ENCODE measurements around the gene CYTH1.
"Not testable (repeated sequence)": the region's sequence is repeated elsewhere in the genome, so short reads cannot be mapped to it uniquely, and the experiment has no call there.

The CYTH1 gene

DNA sequence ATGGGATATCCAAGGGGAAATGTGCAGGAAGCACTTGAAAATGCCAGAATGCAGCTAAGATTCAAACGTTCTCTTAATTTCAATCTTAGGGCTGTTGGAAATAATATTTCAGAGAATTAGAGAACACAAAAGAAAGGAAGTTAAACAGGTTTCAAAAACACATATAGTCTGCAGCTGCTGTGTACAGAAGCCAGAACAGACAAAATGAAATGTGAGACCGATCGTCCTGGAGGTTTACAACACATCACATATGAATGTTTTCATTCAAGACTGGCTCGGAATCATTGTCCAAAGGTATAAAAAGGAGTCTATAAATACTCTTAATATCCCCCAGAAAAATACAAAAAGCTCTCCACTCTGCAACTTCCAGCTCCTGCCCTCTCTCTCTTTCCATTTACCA, 14.3 kb downstream of the CYTH1 start:
- Histone ChIP-seq H3K36me3 (ENCODE audit: insufficient read depth, low read length) (no peaks in the 10 kb centered on the region), H3K4me1 (ENCODE audit: insufficient read depth, low read length) (no peaks in the 10 kb centered on the region), H3K9me3 (ENCODE audit: control insufficient read depth, insufficient read depth, low read length) (no peaks in the 10 kb centered on the region), H3K9ac (ENCODE audit: low read depth, low read length) (no peak overlapping the region)

DNA sequence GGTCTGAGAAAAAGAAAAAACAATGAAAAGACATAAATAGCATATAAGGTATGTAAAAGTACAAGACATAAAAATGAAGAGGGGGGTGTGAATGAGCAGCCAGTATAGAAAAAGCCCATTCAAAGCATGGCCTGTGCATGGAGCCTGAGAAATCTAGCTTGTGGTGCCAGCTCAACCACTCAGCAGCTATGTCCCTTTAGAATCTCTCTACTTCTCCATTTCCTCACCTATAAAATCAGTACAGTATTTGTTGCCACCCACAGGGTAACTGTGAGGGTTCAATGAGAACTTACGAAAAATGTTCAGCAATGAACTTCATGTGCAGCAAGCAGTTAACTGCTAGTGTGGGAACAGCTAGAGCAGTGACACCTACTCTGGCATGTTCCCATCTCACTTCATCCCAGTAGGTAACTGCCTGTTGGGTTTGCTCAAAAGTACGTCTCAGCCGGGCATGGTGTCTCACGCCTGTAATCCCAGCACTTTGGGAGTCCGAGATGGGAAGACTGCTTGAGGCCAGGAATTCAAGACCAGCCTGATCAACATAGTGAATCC, 15.3 kb downstream of the CYTH1 start:
- Histone ChIP-seq H3K4me1 (ENCODE audit: insufficient read depth, low read length) (no peaks in the 10 kb centered on the region), H3K9ac (ENCODE audit: low read depth, low read length) (no peak overlapping the region), H3K36me3 (ENCODE audit: insufficient read depth, low read length) (no peaks in the 10 kb centered on the region), H3K9me3 (ENCODE audit: control insufficient read depth, insufficient read depth, low read length) (no peaks in the 10 kb centered on the region)

DNA sequence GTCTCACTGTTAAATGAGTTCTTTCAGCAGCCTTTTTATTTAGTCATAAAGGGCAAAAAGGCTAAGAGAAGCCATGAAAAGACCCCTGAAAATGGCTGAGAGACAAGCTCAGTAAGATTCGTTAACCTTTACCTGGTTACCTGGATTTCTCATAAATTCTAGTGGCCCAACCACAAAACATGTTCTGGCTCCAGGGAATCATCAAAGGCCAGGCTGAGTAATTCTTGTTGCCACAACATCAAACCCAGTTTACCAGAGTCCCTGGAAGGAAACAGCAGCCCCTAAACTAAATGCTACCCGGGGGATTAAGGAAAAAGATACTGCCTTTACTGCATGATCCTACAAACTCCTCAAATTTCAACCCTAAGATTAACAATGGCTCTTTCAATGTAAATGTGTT, 15.8 kb downstream of the CYTH1 start:
- H3K4me1 ChIP-seq (ENCODE audit: insufficient read depth, low read length) = no peaks in the 10 kb centered on the region
- H3K9ac ChIP-seq (ENCODE audit: low read depth, low read length) = no peak overlapping the region
- H3K36me3 ChIP-seq (ENCODE audit: insufficient read depth, low read length) = no peaks in the 10 kb centered on the region
- H3K9me3 ChIP-seq (ENCODE audit: control insufficient read depth, insufficient read depth, low read length) = no peaks in the 10 kb centered on the region

DNA sequence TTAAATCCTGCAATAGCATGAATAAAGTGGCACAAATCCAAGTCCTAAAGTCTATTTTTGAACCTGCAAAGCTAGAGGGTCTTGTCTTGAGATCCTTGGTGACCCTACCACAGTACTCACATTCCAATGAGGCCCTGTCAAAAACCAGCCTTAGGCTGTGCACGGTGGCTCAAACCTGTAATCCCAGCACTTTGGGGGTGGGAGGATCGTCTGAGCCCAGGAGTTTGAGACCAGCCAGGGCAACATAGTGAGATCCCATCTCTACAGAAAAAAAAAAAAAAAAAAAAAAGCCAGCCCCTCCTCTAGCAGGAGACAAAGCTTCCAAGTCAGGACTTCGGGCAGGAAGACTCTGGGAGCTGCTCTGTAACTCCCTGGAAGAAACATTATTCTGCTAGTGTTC, 16.3 kb downstream of the CYTH1 start:
- Histone ChIP-seq H3K9me3 (ENCODE audit: control insufficient read depth, insufficient read depth, low read length) (no peaks in the 10 kb centered on the region), H3K9ac (ENCODE audit: low read depth, low read length) (no peak overlapping the region), H3K4me1 (ENCODE audit: insufficient read depth, low read length) (no peaks in the 10 kb centered on the region), H3K36me3 (ENCODE audit: insufficient read depth, low read length) (no peaks in the 10 kb centered on the region)

DNA sequence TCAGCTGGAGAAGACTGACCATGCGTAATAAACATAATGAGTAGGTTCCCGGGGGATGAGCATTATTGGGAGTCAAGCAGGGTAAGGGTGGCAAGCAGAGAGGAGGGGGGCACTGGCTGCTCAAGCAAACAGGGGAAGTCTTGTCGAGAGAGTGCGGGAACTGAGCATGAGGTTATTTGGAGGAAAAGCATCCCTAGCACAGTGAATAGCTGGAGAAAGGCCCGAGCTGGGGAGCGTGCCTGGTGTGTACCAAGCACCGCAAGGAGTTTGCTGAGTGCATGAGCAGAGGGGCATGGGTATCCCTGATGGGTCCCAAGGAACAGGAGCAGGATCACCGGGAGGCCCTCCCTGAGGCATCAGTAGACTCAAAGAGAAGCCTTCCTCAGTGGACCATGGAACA, 17.2 kb downstream of the CYTH1 start:
- Histone ChIP-seq H3K36me3 (ENCODE audit: insufficient read depth, low read length) (no peaks in the 10 kb centered on the region), H3K9me3 (ENCODE audit: control insufficient read depth, insufficient read depth, low read length) (no peaks in the 10 kb centered on the region), H3K9ac (ENCODE audit: low read depth, low read length) (no peak overlapping the region), H3K4me1 (ENCODE audit: insufficient read depth, low read length) (no peaks in the 10 kb centered on the region)

DNA sequence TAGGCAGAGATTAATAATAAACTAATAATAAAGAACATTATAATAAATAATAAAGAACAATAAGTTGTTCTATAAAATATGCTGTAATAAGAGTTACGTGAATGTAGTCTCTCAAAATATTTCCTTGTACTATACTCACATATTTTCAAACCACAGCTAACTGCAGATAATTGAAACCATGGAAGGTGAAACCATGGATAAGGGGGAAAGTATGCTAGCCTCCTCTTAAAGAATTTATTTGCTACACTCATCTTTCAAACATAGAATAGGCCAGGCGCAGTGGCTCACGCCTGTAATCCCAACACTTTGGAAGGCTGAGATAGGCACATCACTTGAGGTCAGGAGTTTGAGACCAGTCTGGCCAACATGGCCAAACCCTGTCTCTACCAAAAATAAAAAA, 18.5 kb downstream of the CYTH1 start:
- Histone ChIP-seq H3K36me3 (ENCODE audit: insufficient read depth, low read length) (no peaks in the 10 kb centered on the region), H3K4me1 (ENCODE audit: insufficient read depth, low read length) (no peaks in the 10 kb centered on the region), H3K9me3 (ENCODE audit: control insufficient read depth, insufficient read depth, low read length) (no peaks in the 10 kb centered on the region), H3K9ac (ENCODE audit: low read depth, low read length) (no peak overlapping the region)

DNA sequence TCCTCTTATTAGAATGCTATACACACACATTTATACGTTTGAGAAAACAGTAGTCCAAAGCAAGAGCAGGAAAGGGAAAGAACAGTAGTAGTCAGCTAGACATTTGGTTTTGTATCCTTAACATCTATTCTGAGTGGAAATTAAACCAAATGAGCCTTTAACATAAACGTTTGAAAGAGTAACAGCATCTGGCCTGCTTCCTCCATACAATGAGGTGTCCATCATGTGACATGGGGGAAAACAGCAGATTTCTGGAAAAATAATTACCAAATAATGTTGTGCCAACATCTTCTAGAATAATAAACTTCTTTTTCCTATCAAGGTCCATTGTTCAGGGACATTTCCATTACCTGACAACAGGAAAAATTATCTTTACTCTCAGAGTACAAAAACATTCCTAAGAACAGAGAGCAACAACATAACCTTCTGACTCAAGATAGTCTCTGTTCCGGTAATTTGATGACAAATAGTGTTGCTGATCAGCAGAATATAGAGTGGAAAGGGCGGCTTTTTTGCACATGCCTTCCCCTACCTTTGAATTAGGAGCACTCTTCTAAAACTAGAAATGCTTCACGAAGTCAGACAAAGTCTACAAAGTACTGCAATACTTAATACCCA, 20.2 kb downstream of the CYTH1 start:
- Histone ChIP-seq H3K9ac (ENCODE audit: low read depth, low read length) (no peak overlapping the region), H3K4me1 (ENCODE audit: insufficient read depth, low read length) (no peaks in the 10 kb centered on the region), H3K9me3 (ENCODE audit: control insufficient read depth, insufficient read depth, low read length) (no peaks in the 10 kb centered on the region), H3K36me3 (ENCODE audit: insufficient read depth, low read length) (no peaks in the 10 kb centered on the region)

DNA sequence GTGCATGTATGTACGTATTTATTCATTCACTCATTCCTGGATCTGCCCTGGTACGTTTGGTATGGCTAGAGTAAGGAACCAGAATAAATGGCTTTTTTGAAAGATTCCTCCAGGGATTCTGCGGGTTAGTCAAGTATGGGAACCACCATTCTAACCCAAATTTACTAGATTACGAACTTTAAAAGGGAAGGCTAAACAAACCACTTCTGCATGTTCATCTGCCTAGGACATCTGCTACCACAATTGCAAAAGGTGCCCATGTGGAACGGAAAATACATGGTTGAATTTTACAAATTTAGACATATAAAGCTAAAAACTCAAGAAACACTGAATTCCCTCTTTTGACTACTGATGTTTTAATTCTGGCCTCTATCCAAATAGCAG, 22.1 kb downstream of the CYTH1 start:
- no peaks in the 10 kb centered on the region for H3K36me3 ChIP-seq (ENCODE audit: insufficient read depth, low read length)
- H3K9ac ChIP-seq (ENCODE audit: low read depth, low read length) = no peak overlapping the region
- H3K9me3 ChIP-seq (ENCODE audit: control insufficient read depth, insufficient read depth, low read length) = no peaks in the 10 kb centered on the region
- H3K4me1 ChIP-seq (ENCODE audit: insufficient read depth, low read length) = no peaks in the 10 kb centered on the region

DNA sequence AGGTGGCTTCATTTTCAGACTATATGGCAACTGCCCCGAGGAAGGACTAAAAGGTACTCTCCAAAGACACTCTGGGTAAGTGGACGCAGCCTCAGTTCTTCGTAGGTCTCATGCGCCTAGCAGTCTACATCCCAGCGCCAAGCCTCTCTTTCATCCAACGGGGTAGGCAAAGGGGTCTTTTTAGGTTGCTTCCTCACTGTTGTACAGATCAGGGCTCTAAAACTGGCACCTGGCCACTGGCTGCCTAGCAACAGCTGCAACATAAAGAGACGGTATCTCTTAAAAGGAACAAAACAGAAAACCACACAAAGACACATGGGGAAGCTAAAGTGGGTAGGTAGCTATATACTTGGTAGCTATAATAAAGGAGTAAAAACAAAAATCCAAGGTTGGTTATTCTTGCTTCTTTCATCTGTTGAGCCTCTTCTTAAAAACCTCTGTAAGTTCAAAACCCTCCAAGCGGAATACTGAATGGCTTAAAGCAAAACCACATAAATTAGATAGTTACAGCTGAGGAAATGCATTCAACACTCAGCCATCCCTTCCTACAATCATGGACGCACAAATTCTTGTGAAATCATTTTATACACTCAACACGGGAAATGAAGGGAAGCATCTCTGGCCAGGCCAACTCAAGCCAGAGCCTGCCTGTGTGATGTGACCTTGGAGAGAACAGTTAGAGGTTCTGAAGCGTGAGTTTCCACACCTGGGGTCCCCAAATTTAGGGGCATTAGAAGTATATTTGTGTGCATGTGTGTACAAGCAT, 22.7 kb downstream of the CYTH1 start:
- H3K36me3 ChIP-seq (ENCODE audit: insufficient read depth, low read length) = no peaks in the 10 kb centered on the region
- no peaks in the 10 kb centered on the region for H3K4me1 ChIP-seq (ENCODE audit: insufficient read depth, low read length)
- H3K9me3 ChIP-seq (ENCODE audit: control insufficient read depth, insufficient read depth, low read length) = no peaks in the 10 kb centered on the region
- no peak overlapping the region for H3K9ac ChIP-seq (ENCODE audit: low read depth, low read length)

DNA sequence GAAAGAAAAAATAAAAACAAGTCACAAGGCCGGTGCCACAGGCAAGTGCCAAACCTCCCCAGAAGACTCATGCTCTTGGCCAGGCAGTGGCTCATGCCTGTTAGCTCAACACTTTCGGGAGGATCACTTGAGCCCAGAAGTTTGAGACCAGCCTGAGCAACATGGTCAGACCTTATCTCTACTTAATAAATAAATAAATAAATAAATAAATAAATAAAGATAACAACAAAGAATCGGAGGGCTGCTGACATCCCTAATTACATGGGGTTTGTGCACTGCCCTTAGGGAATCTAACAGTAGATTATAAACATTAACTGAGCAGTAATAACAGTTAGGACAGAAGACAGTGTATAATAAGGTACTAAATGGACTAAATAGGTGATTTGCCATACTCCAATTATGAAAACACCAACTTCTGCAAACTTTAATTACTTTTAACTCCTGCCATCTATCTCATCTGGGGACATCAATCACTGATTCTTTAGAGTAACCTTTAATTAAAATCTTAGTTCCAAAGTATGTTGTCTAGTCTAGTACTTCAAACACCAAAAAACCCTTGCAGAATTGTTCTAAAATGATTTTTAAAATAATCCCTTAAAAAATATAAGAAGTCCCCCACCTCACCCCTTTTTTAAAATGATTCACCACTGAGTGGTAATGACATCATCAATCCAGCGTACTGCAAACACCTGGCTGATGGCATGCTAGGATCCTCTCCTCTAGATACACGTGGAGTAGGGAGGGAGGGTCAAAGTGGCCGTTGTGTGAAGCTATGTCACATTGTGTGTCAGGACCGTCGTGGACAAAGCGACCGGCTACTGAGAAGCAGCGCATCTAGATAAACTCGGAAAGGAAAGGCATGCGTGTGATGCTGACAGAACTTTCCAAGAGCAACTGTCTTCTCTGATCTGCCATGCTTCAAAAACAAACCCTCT, 28.5 kb downstream of the CYTH1 start:
- Histone ChIP-seq H3K4me1 (ENCODE audit: insufficient read depth, low read length) (no peaks in the 10 kb centered on the region), H3K36me3 (ENCODE audit: insufficient read depth, low read length) (no peaks in the 10 kb centered on the region), H3K9me3 (ENCODE audit: control insufficient read depth, insufficient read depth, low read length) (no peaks in the 10 kb centered on the region), H3K9ac (ENCODE audit: low read depth, low read length) (no peak overlapping the region)

DNA sequence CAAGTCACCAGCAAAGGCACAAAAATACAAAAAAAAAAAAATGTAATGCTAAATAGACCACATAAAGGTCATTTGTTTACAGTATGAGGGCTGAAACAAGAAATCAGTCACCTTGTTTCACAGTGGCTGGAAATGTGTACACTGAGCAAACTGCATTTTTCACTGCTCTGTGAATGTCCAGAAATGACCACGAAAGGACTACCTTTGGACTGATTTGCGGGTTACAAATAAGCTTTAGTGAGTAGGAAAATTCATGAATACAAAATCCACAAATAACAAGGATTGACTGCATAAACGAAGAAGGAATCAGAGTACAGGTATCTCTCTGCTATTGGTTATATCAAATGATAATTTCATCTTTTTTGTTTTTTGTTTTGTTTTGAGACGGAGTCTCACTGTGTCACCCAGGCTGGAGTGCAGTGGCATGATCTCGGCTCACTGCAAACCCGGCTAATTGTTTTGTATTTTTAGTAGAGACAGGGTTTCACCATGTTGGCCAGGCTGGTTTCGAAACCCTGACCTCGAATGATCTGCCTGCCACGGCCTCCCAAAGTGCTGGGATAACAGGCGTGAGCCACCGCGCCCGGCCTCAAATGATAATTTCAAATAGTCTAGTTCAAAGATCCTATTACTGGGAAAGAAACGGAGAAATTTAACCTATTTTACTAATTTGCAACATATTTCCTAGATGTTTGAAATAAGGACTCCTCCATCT, 30.5 kb downstream of the CYTH1 start:
- Histone ChIP-seq H3K9ac (ENCODE audit: low read depth, low read length) (no peak overlapping the region), H3K4me1 (ENCODE audit: insufficient read depth, low read length) (peaks cover 3% of the 10 kb centered on the region), H3K36me3 (ENCODE audit: insufficient read depth, low read length) (no peaks in the 10 kb centered on the region), H3K9me3 (ENCODE audit: control insufficient read depth, insufficient read depth, low read length) (no peaks in the 10 kb centered on the region)

DNA sequence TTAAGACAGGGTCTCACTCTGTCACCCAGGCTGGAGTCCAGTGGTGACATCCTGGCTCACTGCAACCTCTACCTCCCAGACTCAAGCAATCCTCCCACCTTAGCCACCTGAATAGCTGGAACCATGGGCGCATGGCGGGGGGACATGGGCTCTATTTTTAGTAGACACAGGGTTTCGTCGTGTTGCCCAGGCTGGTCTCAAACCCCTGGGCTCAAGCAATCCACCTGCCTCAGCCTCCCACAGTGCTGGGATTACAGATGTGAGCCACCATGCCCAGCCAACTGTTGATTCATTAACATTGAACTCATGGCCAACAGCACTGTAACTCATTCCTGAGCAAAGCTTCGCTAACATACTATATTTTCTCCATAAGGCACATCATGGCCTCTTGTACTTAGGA, 31.1 kb downstream of the CYTH1 start:
- H3K9me3 ChIP-seq (ENCODE audit: control insufficient read depth, insufficient read depth, low read length); H3K4me1 ChIP-seq (ENCODE audit: insufficient read depth, low read length); H3K36me3 ChIP-seq (ENCODE audit: insufficient read depth, low read length); H3K9ac ChIP-seq (ENCODE audit: low read depth, low read length): not testable (repeated sequence)

DNA sequence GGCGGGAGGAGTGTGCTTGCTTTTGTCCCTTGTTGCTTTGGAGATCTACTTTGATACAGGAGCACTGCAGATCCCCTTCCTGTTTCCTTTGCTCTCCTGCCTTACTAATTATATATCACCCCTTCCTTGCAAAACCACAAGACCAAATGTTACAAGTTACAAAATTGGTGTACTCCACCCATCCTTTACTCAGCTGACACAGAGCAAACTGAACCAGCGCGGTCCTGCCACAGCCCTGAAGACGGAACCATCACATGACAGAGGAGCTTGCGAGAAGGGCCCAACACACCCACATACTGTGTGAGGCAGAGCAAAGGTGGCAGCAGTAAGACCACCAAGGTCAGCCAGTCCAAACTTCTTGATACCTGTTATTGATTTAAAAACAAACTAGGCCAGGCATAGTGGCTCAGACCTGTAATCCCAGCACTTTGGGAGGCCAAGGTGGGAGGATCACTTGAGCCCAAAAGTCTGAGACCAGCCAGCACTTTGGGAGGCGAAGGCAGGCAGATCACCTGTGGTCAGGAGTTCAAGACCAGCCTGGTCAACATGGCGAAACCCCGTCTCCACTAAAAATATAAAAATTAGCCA, 33.2 kb downstream of the CYTH1 start:
- H3K36me3 ChIP-seq (ENCODE audit: insufficient read depth, low read length) = no peaks in the 10 kb centered on the region
- H3K9me3 ChIP-seq (ENCODE audit: control insufficient read depth, insufficient read depth, low read length) = no peaks in the 10 kb centered on the region
- H3K4me1 ChIP-seq (ENCODE audit: insufficient read depth, low read length) = peaks cover 12% of the 10 kb centered on the region
- no peak overlapping the region for H3K9ac ChIP-seq (ENCODE audit: low read depth, low read length)
